Progenitor cell of endocrine pancreas (in vitro differentiated cells): ENCODE data around the gene SPINK7. TPM values are rescaled to one million over a fixed set of nuclear protein-coding genes. Genes with fewer than 3 reads are reported as not detected.

Experiments used
- DNase-seq: peaks from one replicate; pipeline ENCODE4 v3.0.0; 2021; ENCODE audit warnings: low spot score; ENCODE audit not compliant: unreplicated experiment
- H3K27ac Mint-ChIP-seq: 2 replicates; pipeline ENCODE4 v1.8.0; 2021; ENCODE audit warnings: mild to moderate bottlenecking, moderate library complexity, mixed read lengths
- H3K27me3 Mint-ChIP-seq: 2 replicates; pipeline ENCODE4 v1.8.0; 2021; ENCODE audit warnings: mixed read lengths
- H3K36me3 Mint-ChIP-seq: 2 replicates; pipeline ENCODE4 v1.8.0; 2022; ENCODE audit warnings: mixed read lengths; ENCODE audit not compliant: insufficient read depth
- H3K4me1 Mint-ChIP-seq: 2 replicates; pipeline ENCODE4 v1.8.0; 2021; ENCODE audit warnings: low read depth, mixed read lengths
- H3K4me3 Mint-ChIP-seq: 2 replicates; pipeline ENCODE4 v1.8.0; 2021; ENCODE audit warnings: low read depth, mild to moderate bottlenecking, moderate library complexity, mixed read lengths
- H3K9me3 Mint-ChIP-seq: 2 replicates; pipeline ENCODE4 v1.8.0; 2021; ENCODE audit warnings: low read depth, mixed read lengths
- total RNA-seq: library from RNA; stranded (reverse); gene quantifications from 2 replicates; pipeline ENCODE4 v1.2.1, GENCODE V29; 2021
- TF ChIP-seq, protein P1 (sequence below): fragments of 200-600 bp; sonication (generic); IDR thresholded peaks from one replicate; pipeline ENCODE4 v1.5.0; 2021; ENCODE audit warnings: antibody characterized with exemption, mild to moderate bottlenecking; ENCODE audit not compliant: unreplicated experiment

Gene SPINK7
- total RNA-seq, 1 donor from 2014 or later: not detected

DNA sequence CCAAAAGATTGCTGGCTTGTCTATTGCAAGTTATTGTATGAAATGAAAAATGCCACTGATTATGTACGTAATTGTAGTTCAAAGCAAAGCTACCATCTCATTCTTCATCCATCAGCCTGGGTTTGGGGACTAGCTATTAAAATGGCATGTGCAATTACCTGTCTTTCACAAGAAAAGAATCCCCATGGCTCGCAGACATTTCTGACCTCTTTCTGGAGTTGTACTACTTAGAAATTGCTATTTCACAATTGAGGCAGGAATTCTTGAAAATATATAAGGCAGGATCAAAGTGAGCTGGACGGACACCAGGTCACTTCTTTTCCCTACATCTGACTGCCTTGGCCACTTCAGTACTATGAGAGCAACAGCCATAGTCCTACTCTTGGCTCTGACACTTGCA lies 23.0 kb downstream of the SPINK7 start, which contains the start of gene SPINK9:
Gene SPINK9 (plus strand): TSS at position 301 of the 400 bp plus-strand sequence. CDS start 55 bp downstream, at position 356.
- DNase-seq: no peak
- peaks cover 7% of the 10 kb centered on the region for H3K9me3 Mint-ChIP-seq
- H3K4me3 Mint-ChIP-seq: no peak within 1 kb of the TSS
- no peak within 1 kb of the TSS for H3K27ac Mint-ChIP-seq
- no peaks in the 10 kb centered on the region for H3K27me3 Mint-ChIP-seq
- peaks cover 5% of the 10 kb centered on the region for H3K36me3 Mint-ChIP-seq
- TF ChIP-seq, protein P1, sequence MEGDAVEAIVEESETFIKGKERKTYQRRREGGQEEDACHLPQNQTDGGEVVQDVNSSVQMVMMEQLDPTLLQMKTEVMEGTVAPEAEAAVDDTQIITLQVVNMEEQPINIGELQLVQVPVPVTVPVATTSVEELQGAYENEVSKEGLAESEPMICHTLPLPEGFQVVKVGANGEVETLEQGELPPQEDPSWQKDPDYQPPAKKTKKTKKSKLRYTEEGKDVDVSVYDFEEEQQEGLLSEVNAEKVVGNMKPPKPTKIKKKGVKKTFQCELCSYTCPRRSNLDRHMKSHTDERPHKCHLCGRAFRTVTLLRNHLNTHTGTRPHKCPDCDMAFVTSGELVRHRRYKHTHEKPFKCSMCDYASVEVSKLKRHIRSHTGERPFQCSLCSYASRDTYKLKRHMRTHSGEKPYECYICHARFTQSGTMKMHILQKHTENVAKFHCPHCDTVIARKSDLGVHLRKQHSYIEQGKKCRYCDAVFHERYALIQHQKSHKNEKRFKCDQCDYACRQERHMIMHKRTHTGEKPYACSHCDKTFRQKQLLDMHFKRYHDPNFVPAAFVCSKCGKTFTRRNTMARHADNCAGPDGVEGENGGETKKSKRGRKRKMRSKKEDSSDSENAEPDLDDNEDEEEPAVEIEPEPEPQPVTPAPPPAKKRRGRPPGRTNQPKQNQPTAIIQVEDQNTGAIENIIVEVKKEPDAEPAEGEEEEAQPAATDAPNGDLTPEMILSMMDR: no peak
- no peaks in the 10 kb centered on the region for H3K4me1 Mint-ChIP-seq

DNA sequence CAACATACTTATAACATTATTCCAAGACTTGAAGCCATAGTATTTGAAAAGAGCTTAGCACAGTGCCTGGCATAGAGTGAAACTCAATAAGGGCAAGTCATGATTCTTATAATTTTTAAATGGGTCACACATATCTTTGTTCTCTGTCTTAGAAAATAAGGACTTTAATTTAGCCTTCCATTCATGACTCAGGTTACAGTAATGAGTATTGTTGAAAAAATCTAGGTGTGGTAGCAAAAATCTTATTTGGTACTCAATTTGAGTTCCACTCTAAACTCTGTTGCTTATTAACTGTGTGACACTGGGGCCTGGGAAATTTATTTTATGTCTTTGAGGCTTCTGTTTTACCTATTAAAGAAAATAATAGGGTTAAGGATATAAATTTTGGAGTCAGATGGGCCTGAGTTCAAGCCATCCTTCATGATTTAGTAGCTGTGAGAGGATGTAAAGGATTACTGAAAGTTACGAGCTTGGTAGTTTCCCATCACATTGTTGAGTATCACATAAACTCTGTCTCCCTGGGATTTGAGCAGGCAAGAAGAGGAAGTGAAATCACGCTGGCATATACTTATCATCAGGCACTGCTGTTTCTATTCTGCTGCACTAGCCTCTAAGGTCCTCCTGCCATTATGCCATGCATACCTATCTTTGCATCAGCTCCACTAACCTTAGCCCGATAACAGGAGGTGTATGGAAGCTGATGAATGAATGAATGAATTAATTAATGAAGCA lies 24.6 kb downstream of the SPINK7 start:
- DNase-seq: no peak
- Mint-ChIP-seq H3K36me3 (no peaks in the 10 kb centered on the region), H3K4me1 (no peaks in the 10 kb centered on the region), H3K27me3 (no peaks in the 10 kb centered on the region), H3K4me3 (no peak overlapping the region), H3K27ac (no peak overlapping the region), H3K9me3 (no peaks in the 10 kb centered on the region)
- TF ChIP-seq, protein P1: no peak

DNA sequence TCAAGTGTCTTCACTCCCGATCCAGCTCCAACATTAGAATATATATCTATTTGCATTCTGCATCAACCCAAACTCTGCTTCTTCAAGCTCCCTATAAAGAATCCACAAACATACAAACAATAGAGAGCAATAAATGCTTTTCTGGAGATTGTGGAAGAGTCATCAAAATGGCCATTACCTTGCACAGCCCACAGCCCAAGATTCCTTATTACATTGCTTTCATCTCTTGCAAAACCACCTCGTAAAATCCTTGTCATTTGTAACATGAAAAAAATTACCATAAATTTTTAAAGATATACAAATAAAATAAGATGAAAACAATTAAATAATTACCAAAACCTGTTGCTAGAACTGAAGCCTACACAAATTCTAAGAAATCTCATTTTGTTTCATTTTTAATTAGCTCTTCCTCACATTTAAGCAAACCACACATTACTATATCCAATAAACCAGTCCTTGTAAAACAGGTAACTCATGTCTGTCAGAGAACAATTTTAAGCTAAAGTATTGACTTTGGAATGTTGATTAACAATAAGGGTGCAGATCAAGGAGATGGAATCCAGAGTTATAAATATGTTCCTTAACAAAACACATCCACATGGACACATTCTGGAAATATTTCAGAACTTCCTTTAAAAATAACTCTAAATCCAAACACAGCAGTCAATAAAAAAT lies 30.3 kb downstream of the SPINK7 start:
- no peaks in the 10 kb centered on the region for H3K9me3 Mint-ChIP-seq
- H3K4me1 Mint-ChIP-seq: no peaks in the 10 kb centered on the region
- TF ChIP-seq, protein P1: no peak
- no peak overlapping the region for H3K27ac Mint-ChIP-seq
- no peaks in the 10 kb centered on the region for H3K36me3 Mint-ChIP-seq
- DNase-seq: no peak
- H3K4me3 Mint-ChIP-seq: no peak overlapping the region
- no peaks in the 10 kb centered on the region for H3K27me3 Mint-ChIP-seq

DNA sequence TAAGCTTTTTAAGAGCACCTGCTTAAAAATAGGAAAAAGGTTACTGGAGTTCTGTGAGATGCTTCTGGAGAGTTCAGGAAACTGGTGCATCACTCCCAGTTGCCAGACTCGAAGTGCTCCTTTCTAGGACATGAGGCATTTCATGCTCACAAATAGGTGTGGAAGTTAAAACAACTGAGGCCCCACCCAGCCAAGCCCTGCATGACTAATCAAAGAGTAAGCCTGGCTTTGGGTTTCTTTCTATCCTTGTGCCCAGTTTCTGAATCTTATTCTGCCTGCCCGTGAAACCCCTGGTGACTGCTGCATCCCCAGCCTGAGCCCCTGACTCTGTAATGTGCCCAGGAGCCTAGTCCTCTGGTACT lies 30.8 kb downstream of the SPINK7 start:
- H3K27me3 Mint-ChIP-seq: no peaks in the 10 kb centered on the region
- no peaks in the 10 kb centered on the region for H3K9me3 Mint-ChIP-seq
- no peaks in the 10 kb centered on the region for H3K36me3 Mint-ChIP-seq
- H3K4me3 Mint-ChIP-seq: no peak overlapping the region
- DNase-seq: no peak
- H3K4me1 Mint-ChIP-seq: no peaks in the 10 kb centered on the region
- H3K27ac Mint-ChIP-seq: no peak overlapping the region
- TF ChIP-seq, protein P1: no peak

DNA sequence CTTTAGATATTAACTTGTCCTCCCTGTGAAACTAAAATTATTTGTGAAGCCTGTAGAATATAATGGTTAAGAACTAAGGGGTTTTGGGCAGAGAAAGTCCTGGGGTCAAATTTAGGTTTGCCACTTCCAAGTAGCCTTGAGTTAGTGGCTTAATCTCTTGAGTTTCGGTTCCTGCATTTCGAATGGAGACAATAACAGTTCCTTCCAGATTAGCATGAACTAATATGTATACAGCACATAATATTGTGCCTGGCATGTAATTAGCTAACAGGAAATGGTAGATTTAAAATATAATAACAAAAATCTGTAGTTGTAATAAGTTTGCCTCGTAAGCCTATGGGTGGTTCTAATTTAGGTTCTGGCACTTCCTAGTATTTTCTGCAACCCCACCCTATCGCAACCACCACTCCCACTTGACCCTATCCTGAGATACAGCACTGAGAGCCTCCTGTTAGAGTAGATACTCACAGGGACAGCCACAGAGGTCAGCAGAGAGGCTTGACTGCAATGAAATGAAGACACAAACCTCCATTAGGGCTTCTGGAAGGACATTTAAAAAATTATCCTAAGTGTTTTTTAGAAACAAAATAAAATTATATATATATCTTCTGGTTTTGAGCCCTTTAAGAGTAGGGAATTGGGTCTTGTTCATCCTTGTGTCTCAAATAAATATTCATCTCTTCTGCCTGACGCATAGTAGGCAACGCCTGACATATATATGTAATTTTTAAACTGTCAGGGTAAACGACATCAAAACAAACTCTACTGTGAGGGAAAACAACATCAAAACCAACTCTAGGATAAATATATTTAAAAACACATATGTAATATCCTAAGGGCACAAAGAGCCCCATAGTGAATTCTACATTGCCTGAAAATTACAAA lies 31.6 kb downstream of the SPINK7 start:
- TF ChIP-seq, protein P1: no peak
- Mint-ChIP-seq H3K4me1 (no peaks in the 10 kb centered on the region), H3K4me3 (no peak overlapping the region), H3K27me3 (no peaks in the 10 kb centered on the region), H3K27ac (no peak overlapping the region), H3K9me3 (no peaks in the 10 kb centered on the region), H3K36me3 (no peaks in the 10 kb centered on the region)
- DNase-seq: no peak
